IMR-90 (cell line): ENCODE results near the gene PLEK. TPM values are rescaled to one million over a fixed set of nuclear protein-coding genes. Genes with fewer than 3 reads are reported as not detected.

Source experiments
- ATAC-seq: fragments of 200-7000 bp; cut with Tn5 transposase; 2 replicates; pipeline ENCODE4 v1.9.1; 2020; ENCODE audit warnings: low read depth, mild to moderate bottlenecking, moderate library complexity
- BruUV-seq: library from RNA; stranded (reverse); fragments of 400-500 nt; replicated peaks from 2 replicates; lab custom pipeline; 2021; lab: Mats Ljungman, UMichigan
- CTCF ChIA-PET: fragments of 300-600 bp; formaldehyde crosslinking; extraction: SDS; loops from one replicate; lab custom pipeline; 2021; ENCODE audit warnings: antibody characterized with exemption; lab: Yijun Ruan, JAX
- POLR2A ChIA-PET: fragments of 300-600 bp; sonication (Branson Sonifier 250); formaldehyde crosslinking; loops from one replicate; lab custom pipeline; 2022; ENCODE audit warnings: antibody characterized with exemption; ENCODE audit not compliant: unreplicated experiment; lab: Charles Lee
- DNase-seq: peaks from one replicate; pipeline ENCODE4 v3.0.0; 2013
- H2AFZ ChIP-seq: replicated peaks from 2 replicates; pipeline ENCODE3; 2013; ENCODE audit warnings: low read length, mild to moderate bottlenecking; ENCODE audit not compliant: poor library complexity
- H2AK5ac ChIP-seq: 2 replicates; pipeline ENCODE4 v1.6.1; 2013; ENCODE audit warnings: low read depth, low read length, inconsistent platforms
- H2AK9ac ChIP-seq: replicated peaks from 2 replicates; pipeline ENCODE3; 2013; ENCODE audit warnings: mild to moderate bottlenecking, low read depth, low read length, moderate library complexity; ENCODE audit not compliant: poor library complexity
- H2BK120ac ChIP-seq: 2 replicates; pipeline ENCODE4 v1.6.1; 2013; ENCODE audit warnings: low read depth, low read length, inconsistent platforms
- H2BK15ac ChIP-seq: 3 replicates; pipeline ENCODE4 v1.6.1; 2013; ENCODE audit warnings: low read depth, low read length, inconsistent platforms
- H2BK20ac ChIP-seq: 2 replicates; pipeline ENCODE4 v1.6.1; 2013; ENCODE audit warnings: low read depth, mild to moderate bottlenecking, inconsistent platforms, low read length, moderate library complexity
- H2BK5ac ChIP-seq: 2 replicates; pipeline ENCODE4 v1.6.1; 2013; ENCODE audit warnings: mild to moderate bottlenecking, low read depth, low read length, inconsistent platforms; ENCODE audit not compliant: poor library complexity, severe bottlenecking
- H3K14ac ChIP-seq: replicated peaks from 2 replicates; pipeline ENCODE4 v1.6.1; 2013; ENCODE audit warnings: low read depth, low read length, inconsistent platforms
- H3K18ac ChIP-seq: 2 replicates; pipeline ENCODE4 v1.6.1; 2013; ENCODE audit warnings: low read depth, low read length, control low read depth
- H3K23ac ChIP-seq: 2 replicates; pipeline ENCODE4 v1.6.1; 2013; ENCODE audit warnings: low read depth, low read length, inconsistent platforms
- H3K27ac ChIP-seq: 2 replicates; pipeline ENCODE4 v1.5.1; 2013; ENCODE audit warnings: mild to moderate bottlenecking, control low read depth, low read length; ENCODE audit not compliant: insufficient read depth
- H3K27me3 ChIP-seq: 2 replicates; pipeline ENCODE4 v1.6.1; 2013; ENCODE audit warnings: low read length; ENCODE audit not compliant: control insufficient read depth, insufficient read depth
- H3K36me3 ChIP-seq: 2 replicates; pipeline ENCODE4 v1.6.1; 2013; ENCODE audit warnings: low read length, mixed read lengths; ENCODE audit not compliant: control insufficient read depth, insufficient read depth
- H3K4ac ChIP-seq: 2 replicates; pipeline ENCODE4 v1.6.1; 2013; ENCODE audit warnings: low read depth, low read length, inconsistent platforms
- H3K4me1 ChIP-seq: 2 replicates; pipeline ENCODE4 v1.6.1; 2013; ENCODE audit warnings: low read length, mixed read lengths; ENCODE audit not compliant: control insufficient read depth, insufficient read depth
- H3K4me2 ChIP-seq: 2 replicates; pipeline ENCODE4 v1.6.1; 2013; ENCODE audit warnings: low read depth, mild to moderate bottlenecking, control low read depth, low read length, moderate library complexity
- H3K4me3 ChIP-seq: 2 replicates; pipeline ENCODE4 v1.5.1; 2013; ENCODE audit warnings: low read depth, mild to moderate bottlenecking, control low read depth, low read length, moderate library complexity; ENCODE audit not compliant: insufficient read depth
- H3K56ac ChIP-seq: 2 replicates; pipeline ENCODE4 v1.6.1; 2013; ENCODE audit warnings: low read length, inconsistent platforms; ENCODE audit not compliant: insufficient read depth; ENCODE audit errors: extremely low read depth
- H3K79me1 ChIP-seq, 2 experiments: 2 replicates each; pipeline ENCODE4 v1.6.1; 2013; ENCODE audit warnings: low read length in 2 of 2, inconsistent platforms in 1 of 2, low read depth in 1 of 2
- H3K9ac ChIP-seq: 2 replicates; pipeline ENCODE4 v1.6.1; 2013; ENCODE audit warnings: low read depth, low read length, control low read depth
- H3K9me1 ChIP-seq: 2 replicates; pipeline ENCODE4 v1.6.1; 2013; ENCODE audit warnings: low read length, inconsistent platforms; ENCODE audit not compliant: insufficient read depth
- H3K9me3 ChIP-seq: 2 replicates; pipeline ENCODE4 v1.6.1; 2013; ENCODE audit warnings: low read length; ENCODE audit not compliant: control insufficient read depth, insufficient read depth
- H4K20me1 ChIP-seq: 2 replicates; pipeline ENCODE4 v1.6.1; 2013; ENCODE audit warnings: low read length, inconsistent platforms; ENCODE audit not compliant: insufficient read depth
- H4K5ac ChIP-seq: 2 replicates; pipeline ENCODE4 v1.6.1; 2013; ENCODE audit warnings: mild to moderate bottlenecking, low read depth, low read length, control low read depth
- H4K8ac ChIP-seq, 2 experiments: 2 replicates each; pipeline ENCODE4 v1.6.1; 2013; ENCODE audit warnings: low read depth in 2 of 2, low read length in 2 of 2, control low read depth in 1 of 2, inconsistent platforms in 1 of 2
- H4K91ac ChIP-seq: 2 replicates; pipeline ENCODE4 v1.6.1; 2013; ENCODE audit warnings: low read depth, low read length, inconsistent platforms; ENCODE audit not compliant: insufficient read depth
- POLR2A ChIP-seq: IDR thresholded peaks from 2 replicates; pipeline ENCODE4 v1.6.1; 2012; ENCODE audit warnings: mild to moderate bottlenecking, low read depth, low read length
- RFX5 ChIP-seq: IDR thresholded peaks from 2 replicates; pipeline ENCODE4 v1.8.0; 2012; ENCODE audit warnings: low read depth, mild to moderate bottlenecking, low read length, moderate library complexity
- WGBS, 2 experiments: methylation state at CpG; one replicate each; pipeline versions ENCODE4 v1.1.5 to v1.1.7; 2013; ENCODE audit warnings: missing lambda C conversion rate in 2 of 2; ENCODE audit not compliant: insufficient read length in 1 of 2; ENCODE audit errors: extremely low coverage in 2 of 2; 5-methylcytosine and 5-hydroxymethylcytosine counted together
- dilution Hi-C: fragments of 300-500 bp; cut with HindIII; formaldehyde crosslinking; loops from one replicate; pipeline ENCODE4 v1.14.3; 2018; ENCODE audit warnings: low sequenced_read_pairs; ENCODE audit not compliant: unreplicated experiment
- in situ Hi-C: fragments of 300-500 bp; cut with MboI; formaldehyde crosslinking; loops from 3 replicates; pipeline ENCODE4 v1.14.3; 2019; ENCODE audit warnings: low sequenced_read_pairs, inconsistent platforms, mixed read lengths
- intact Hi-C: fragments of 100-400 bp; cut with micrococcal nuclease; formaldehyde crosslinking; loops from 2 replicates; pipeline ENCODE4 v1.10.0; 2022
- polyA plus RNA-seq, 3 experiments: library from polyadenylated mRNA; depleted of rRNA; stranded (reverse); fragments of >200 nt; gene quantifications; 2 replicates each; pipeline ENCODE4 v1.2.3, GENCODE V29; 2012; ENCODE audit warnings: low replicate concordance in 1 of 3
- total RNA-seq: library from RNA; depleted of rRNA; stranded (reverse); fragments of >200 nt; gene quantifications from 2 replicates; pipeline ENCODE4 v1.2.3, GENCODE V29; 2012
- TF ChIP-seq, protein P1 (sequence below): conservative IDR thresholded peaks from 2 replicates; pipeline ENCODE4 v1.5.1; 2012; ENCODE audit warnings: mild to moderate bottlenecking, low read depth, low read length, improper control_type of control experiment

Gene PLEK
- total and polyA plus RNA-seq, 2 of the 4 experiments (the other 2 are of a cell fraction), result under 0.01 TPM; not detected in 1

DNA sequence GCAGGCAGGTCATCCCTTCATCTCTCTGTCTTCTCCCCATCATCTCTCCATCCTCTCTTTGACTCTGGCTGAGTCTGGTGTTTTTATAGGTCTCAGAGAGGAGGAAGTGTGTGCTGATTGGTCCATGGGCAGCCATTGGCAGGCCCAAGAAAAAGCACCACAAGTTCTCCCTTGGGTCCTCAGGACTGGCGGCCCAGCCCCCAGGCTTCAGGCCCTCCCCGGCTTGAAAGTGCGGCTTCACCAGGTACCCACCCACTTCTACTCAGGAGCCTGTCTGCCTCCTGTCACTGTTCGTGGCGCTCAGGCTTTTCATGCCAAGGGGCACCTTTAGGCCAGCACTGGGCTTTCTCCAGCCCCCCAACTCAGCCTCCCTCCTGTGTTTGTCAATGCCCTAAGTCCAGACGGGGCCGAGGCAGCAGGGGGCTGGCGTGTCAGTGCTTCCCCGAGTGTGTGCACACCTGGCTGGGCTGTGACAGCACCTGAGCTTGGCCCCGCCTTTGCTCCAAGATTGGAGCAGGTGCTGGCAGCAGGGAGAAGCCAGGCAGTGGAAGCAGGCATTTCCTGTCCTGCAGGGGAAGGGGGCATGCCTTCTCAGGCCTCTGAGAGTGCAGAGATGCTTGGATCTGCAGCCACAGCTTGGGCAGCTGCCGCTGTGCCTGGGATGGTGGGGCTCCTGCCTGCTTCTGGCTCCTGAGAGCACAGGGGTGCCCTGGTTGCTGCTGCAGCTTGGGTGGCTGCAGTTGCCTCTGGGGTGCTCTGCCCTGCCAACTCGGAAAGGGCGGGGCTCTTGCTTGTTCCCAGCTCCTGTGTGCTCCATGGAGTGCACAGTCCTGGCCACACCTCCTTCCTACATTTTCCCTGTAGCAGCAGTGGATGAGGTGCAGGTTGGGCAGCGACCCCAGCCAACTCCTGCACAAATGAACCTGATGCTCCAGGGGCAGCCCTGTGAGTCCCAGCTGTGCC is 67.9 kb downstream of the PLEK start:
- intact Hi-C loops, result no loop called here
- Histone ChIP-seq H3K27ac (no peak overlapping the region), H3K4me1 (0 out of 2 replicates have a peak, but pooled peaks cover 2% of the 10 kb centered on the region), H3K4me3 (no peak overlapping the region), H2AK9ac (no peak overlapping the region), H3K4me2 (no peak overlapping the region), H3K14ac (no peak overlapping the region), H3K79me1 (no peaks in the 10 kb centered on the region), H4K8ac (no peak overlapping the region), H3K9me1 (no peaks in the 10 kb centered on the region), H2BK120ac (no peak overlapping the region), H2BK5ac (no peak overlapping the region), H4K91ac (no peak overlapping the region), H3K56ac (no peak overlapping the region), H3K4ac (no peak overlapping the region), H4K5ac (no peak overlapping the region), H3K27me3 (peaks cover 15% of the 10 kb centered on the region), H3K18ac (no peak overlapping the region), H3K23ac (no peak overlapping the region), H4K20me1 (no peaks in the 10 kb centered on the region), H3K36me3 (no peaks in the 10 kb centered on the region), H2BK15ac (no peak overlapping the region), H2AFZ (no peak overlapping the region), H3K9ac (no peak overlapping the region), H2BK20ac (no peak overlapping the region), H2AK5ac (no peak overlapping the region), H3K9me3 (no peaks in the 10 kb centered on the region)
- BruUV-seq, result no TSS peak
- 72% methylated on average over 5 of the region's 14 CpGs; no CpG with 5 or more reads in 1 of the 2 experiments for WGBS, 2 experiments
- TF ChIP-seq POLR2A (no peak), RFX5 (no peak)
- TF ChIP-seq, protein P1, sequence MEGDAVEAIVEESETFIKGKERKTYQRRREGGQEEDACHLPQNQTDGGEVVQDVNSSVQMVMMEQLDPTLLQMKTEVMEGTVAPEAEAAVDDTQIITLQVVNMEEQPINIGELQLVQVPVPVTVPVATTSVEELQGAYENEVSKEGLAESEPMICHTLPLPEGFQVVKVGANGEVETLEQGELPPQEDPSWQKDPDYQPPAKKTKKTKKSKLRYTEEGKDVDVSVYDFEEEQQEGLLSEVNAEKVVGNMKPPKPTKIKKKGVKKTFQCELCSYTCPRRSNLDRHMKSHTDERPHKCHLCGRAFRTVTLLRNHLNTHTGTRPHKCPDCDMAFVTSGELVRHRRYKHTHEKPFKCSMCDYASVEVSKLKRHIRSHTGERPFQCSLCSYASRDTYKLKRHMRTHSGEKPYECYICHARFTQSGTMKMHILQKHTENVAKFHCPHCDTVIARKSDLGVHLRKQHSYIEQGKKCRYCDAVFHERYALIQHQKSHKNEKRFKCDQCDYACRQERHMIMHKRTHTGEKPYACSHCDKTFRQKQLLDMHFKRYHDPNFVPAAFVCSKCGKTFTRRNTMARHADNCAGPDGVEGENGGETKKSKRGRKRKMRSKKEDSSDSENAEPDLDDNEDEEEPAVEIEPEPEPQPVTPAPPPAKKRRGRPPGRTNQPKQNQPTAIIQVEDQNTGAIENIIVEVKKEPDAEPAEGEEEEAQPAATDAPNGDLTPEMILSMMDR, result no peak
- POLR2A ChIA-PET, result no interaction called here
- CTCF ChIA-PET, result interaction anchor here (0.6 kb wide), 1 partner anchor 976 kb away, joined by 3 read pairs; no protein-coding TSS in a partner anchor
- DNase-seq (no peak), ATAC-seq (no peak)
- dilution Hi-C loops, result no loop called here
- in situ Hi-C loops, result no loop called here
